Spleen (tissue), 11 donors: ENCODE data around the gene THOC6. TPM values are rescaled to one million over a fixed set of nuclear protein-coding genes. Genes with fewer than 3 reads are reported as not detected.
"Not testable (repeated sequence)": the region's sequence is repeated elsewhere in the genome, so short reads cannot be mapped to it uniquely, and the experiment has no call there.

ENCODE experiments used
- DNase-seq: peaks from one replicate; pipeline ENCODE4 v3.0.0-alpha.2; 2020
- H3K27ac ChIP-seq, 8 donors: fragments of 200-600 bp; sonication (generic) in 7 of 8; 1 replicate in 4 of 8; 2 replicates in 4 of 8; pipeline versions ENCODE4 v1.5.0 to v1.8.0; 2016 to 2021; ENCODE audit warnings: inconsistent platforms in 4 of 8, mild to moderate bottlenecking in 4 of 8, moderate library complexity in 1 of 8
- H3K27me3 ChIP-seq, 7 donors: fragments of 200-600 bp; sonication (generic) in 6 of 7; replicated peaks in 1 of 7; 1 replicate in 4 of 7; 2 replicates in 3 of 7; pipeline versions ENCODE4 v1.5.0 to v1.8.0; 2016 to 2021; ENCODE audit warnings: inconsistent platforms in 3 of 7, mild to moderate bottlenecking in 1 of 7
- H3K36me3 ChIP-seq, 6 donors: fragments of 200-600 bp; sonication (generic) in 5 of 6; 1 replicate in 4 of 6; 2 replicates in 2 of 6; pipeline versions ENCODE4 v1.5.0 to v1.8.0; 2016 to 2021; ENCODE audit warnings: inconsistent platforms in 2 of 6
- H3K4me1 ChIP-seq, 6 donors: fragments of 200-600 bp; sonication (generic) in 5 of 6; 1 replicate in 3 of 6; 2 replicates in 3 of 6; pipeline versions ENCODE4 v1.5.0 to v1.8.0; 2016 to 2021; ENCODE audit warnings: inconsistent platforms in 3 of 6
- H3K4me3 ChIP-seq, 8 donors: fragments of 200-600 bp; sonication (generic) in 7 of 8; 1 replicate in 4 of 8; 2 replicates in 4 of 8; pipeline versions ENCODE4 v1.5.0 to v1.8.0; 2016 to 2021; ENCODE audit warnings: inconsistent platforms in 4 of 8, mild to moderate bottlenecking in 4 of 8, moderate library complexity in 2 of 8
- H3K9me3 ChIP-seq, 8 donors: fragments of 200-600 bp; sonication (generic) in 7 of 8; 1 replicate in 4 of 8; 2 replicates in 4 of 8; pipeline versions ENCODE4 v1.5.0 to v1.8.0; 2016 to 2021; ENCODE audit warnings: inconsistent platforms in 4 of 8
- POLR2A ChIP-seq, 3 donors: fragments of 450-650 bp; IDR thresholded peaks; one replicate each; pipeline ENCODE4 v1.5.1; 2017; ENCODE audit warnings: antibody characterized with exemption in 3 of 3, mild to moderate bottlenecking in 1 of 3
- POLR2AphosphoS5 ChIP-seq, 3 donors: sonication (generic); formaldehyde crosslinking; IDR thresholded peaks; one replicate each; pipeline ENCODE4 v1.5.1; 2017; ENCODE audit warnings: antibody characterized with exemption in 3 of 3
- WGBS, 5 donors: extraction: QIAGEN DNeasy Blood & Tissue Kit in 3 of 5; methylation state at CpG; one replicate each; pipeline versions ENCODE4 v1.1.5 to v1.1.7; 2013 to 2018; 5-methylcytosine and 5-hydroxymethylcytosine counted together
- intact Hi-C: fragments of 100-400 bp; cut with DNase I; formaldehyde crosslinking; loops from one replicate; pipeline ENCODE4 v1.15.0; 2023; ENCODE audit warnings: low total_unique reads
- polyA plus RNA-seq, 3 donors: library from polyadenylated mRNA; stranded (reverse); fragments of 200-250 nt; gene quantifications; one replicate each; pipeline ENCODE4 v1.2.1, GENCODE V29; 2013
- total RNA-seq, 7 donors: library from RNA; depleted of rRNA in 3 of 7; stranded (reverse); fragments of >200 nt in 3 of 7; fragmentation: NEBNext Ultra II Directional in 4 of 7; extraction: Animal tissue kit (Norgen Biotek cat#: 25700) in 4 of 7; gene quantifications; one replicate each; pipeline versions ENCODE4 v1.1.0 to v1.2.1, GENCODE V29; 2016 to 2021
- TF ChIP-seq, protein P1 (sequence below), 11 experiments: fragments of 200-600 bp in 7 of 11; fragments of 450-650 bp in 4 of 11; sonication (generic) in 4 of 11; IDR thresholded peaks in 8 of 11; conservative IDR thresholded peaks in 3 of 11; 1 replicate in 7 of 11; 2 replicates in 4 of 11; pipeline versions ENCODE4 v1.4.0 to v1.8.0; 2016 to 2021; ENCODE audit warnings: antibody characterized with exemption in 11 of 11, inconsistent platforms in 4 of 11, mild to moderate bottlenecking in 1 of 11
- donor health status: healthy with polysubstance abuse.
- donor health status: DM: no; HTN: no; CAD: no; lungs with moderate emphysema.
- donor health status: DM: no; HTN: no; CAD: no.
- donor health status: Bipolar disorder and iron deficiency.
- donor health status: healthy.
- donor health status: DM: no; HTN: no; CAD: no.
- donor health status: DM: yes; HTN: yes; CAD: no.

The THOC6 gene
- total and polyA plus RNA-seq, 10 donors, result 19.3 to 57.2 (median 28.2) TPM

DNA sequence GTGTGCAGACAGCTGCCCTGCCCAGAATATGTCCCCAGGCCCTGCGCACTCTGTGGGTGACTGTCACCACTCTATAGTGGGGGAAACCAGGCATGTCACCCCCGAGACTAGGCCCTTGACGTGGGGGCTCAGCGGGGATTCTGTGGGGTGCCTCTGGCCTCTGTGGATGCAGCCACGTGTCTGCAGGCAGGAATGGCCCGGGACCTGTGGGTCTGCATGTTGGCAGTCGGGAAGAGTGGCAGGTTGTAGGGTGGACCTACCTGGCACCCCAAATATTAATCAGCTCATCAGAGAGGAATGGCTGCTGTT lies 42.6 kb downstream of the THOC6 start:
- intact Hi-C loops, result no loop called here
- no peaks in the 10 kb centered on the region for H3K9me3 ChIP-seq
- H3K27ac ChIP-seq, result peak overlapping the region; percentile 79 to 87 (median 84)
- peak overlapping the region; percentile 41 to 79 (median 58) for H3K4me3 ChIP-seq
- TF ChIP-seq POLR2A (IDR thresholded peaks at IDR 0.05), result no peak
- TF ChIP-seq, protein P1, sequence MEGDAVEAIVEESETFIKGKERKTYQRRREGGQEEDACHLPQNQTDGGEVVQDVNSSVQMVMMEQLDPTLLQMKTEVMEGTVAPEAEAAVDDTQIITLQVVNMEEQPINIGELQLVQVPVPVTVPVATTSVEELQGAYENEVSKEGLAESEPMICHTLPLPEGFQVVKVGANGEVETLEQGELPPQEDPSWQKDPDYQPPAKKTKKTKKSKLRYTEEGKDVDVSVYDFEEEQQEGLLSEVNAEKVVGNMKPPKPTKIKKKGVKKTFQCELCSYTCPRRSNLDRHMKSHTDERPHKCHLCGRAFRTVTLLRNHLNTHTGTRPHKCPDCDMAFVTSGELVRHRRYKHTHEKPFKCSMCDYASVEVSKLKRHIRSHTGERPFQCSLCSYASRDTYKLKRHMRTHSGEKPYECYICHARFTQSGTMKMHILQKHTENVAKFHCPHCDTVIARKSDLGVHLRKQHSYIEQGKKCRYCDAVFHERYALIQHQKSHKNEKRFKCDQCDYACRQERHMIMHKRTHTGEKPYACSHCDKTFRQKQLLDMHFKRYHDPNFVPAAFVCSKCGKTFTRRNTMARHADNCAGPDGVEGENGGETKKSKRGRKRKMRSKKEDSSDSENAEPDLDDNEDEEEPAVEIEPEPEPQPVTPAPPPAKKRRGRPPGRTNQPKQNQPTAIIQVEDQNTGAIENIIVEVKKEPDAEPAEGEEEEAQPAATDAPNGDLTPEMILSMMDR (IDR thresholded peaks at IDR 0.05 in 8 of 11, conservative IDR thresholded peaks at IDR 0.05 in 3 of 11), result no peak
- peaks cover 6 to 87% (median 40%) of the 10 kb centered on the region in 6 donors for H3K4me1 ChIP-seq
- peak; percentile 69 for DNase-seq
- WGBS, 5 donors, result 28 to 73% (median 68%) methylated on average over 6 to 7 of the region's 7 CpGs
- peaks cover 0 to 30% (median 2%) of the 10 kb centered on the region in 6 donors for H3K36me3 ChIP-seq
- no peaks in the 10 kb centered on the region for H3K27me3 ChIP-seq

DNA sequence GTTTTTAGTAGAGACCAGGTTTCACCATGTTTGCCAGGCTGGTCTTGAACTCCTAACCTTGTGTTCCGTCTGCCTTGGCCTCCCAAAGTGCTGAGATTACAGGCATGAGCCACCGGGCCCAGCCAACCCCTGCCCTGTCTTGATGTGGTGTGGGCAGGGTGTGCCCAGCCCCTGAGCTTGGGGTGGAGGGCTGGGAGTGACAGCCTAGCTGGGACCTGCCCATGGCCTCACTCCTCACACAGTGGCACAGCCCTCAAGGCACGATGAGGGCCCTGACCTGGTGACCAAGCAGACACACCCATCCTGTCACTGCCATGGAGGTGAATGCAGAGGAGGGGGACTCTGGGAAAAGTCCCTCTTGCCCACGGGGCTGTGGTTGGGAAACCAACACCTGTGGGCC lies 44.7 kb downstream of the THOC6 start:
- H3K9me3 ChIP-seq, result no peaks in the 10 kb centered on the region
- H3K4me3 ChIP-seq, result peak overlapping the region in 6 of 8 donors; percentile 41 to 79 (median 58)
- no peaks in the 10 kb centered on the region for H3K27me3 ChIP-seq
- H3K27ac ChIP-seq, result peak overlapping the region; percentile 14 to 87 (median 75)
- DNase-seq, result peak; percentile 78
- H3K4me1 ChIP-seq, result peaks cover 6 to 85% (median 37%) of the 10 kb centered on the region in 6 donors
- intact Hi-C loops, result no loop called here
- 57 to 70% (median 59%) methylated on average over 4 of the region's 4 CpGs for WGBS, 5 donors
- TF ChIP-seq, protein P1 (IDR thresholded peaks at IDR 0.05 in 8 of 11, conservative IDR thresholded peaks at IDR 0.05 in 3 of 11), result no peak
- TF ChIP-seq POLR2AphosphoS5 (IDR thresholded peaks at IDR 0.05), result peak; percentile 18 to 65 (median 60)
- H3K36me3 ChIP-seq, result peaks cover 0 to 30% (median 2%) of the 10 kb centered on the region in 6 donors

DNA sequence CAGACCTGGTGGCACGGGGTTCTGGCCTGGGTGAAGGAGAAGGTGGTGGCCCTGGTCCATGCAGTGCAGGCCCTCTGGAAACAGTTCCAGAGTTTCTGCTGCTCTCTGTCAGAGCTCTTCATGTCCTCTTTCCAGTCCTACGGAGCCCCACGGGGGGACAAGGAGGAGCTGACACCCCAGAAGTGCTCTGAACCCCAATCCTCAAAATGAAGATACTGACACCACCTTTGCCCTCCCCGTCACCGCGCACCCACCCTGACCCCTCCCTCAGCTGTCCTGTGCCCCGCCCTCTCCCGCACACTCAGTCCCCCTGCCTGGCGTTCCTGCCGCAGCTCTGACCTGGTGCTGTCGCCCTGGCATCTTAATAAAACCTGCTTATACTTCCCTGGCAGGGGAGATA lies 45.3 kb downstream of the THOC6 start:
- intact Hi-C loops, H3K4me3 ChIP-seq, H3K9me3 ChIP-seq, H3K27me3 ChIP-seq: not testable (repeated sequence)
- DNase-seq, result peak; percentile 60
- peaks cover 8 to 85% (median 41%) of the 10 kb centered on the region in 6 donors for H3K4me1 ChIP-seq
- 84 to 93% (median 90%) methylated on average over 8 to 10 of the region's 11 CpGs for WGBS, 5 donors
- H3K36me3 ChIP-seq, result peaks cover 0 to 30% (median 2%) of the 10 kb centered on the region in 6 donors
- peak overlapping the region in 3 of 8 donors; percentile 6 to 93 (median 37) for H3K27ac ChIP-seq

DNA sequence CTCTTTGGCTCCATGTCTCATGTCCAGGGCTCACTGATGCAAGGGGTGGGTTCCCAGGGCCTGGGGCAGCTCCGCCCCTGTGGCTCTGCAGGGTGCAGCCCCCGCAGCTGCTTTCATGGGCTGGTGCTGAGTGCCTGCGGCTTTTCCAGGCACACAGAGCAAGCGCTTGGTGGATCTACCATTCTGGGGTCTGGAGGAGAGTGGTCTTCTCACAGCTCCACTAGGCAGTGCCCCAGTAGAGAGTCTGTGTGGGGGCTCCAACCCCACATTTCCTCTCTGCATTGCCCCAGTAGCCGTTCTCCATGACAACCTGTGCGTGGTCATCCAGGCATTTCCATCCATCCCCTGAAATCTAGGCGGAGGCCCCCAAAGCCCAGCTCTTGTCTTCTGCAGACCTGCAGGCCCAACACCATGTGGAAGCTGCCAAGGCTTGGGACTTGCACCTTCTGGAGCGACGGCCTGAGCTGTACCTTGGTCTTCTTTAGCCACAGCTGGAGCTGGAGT lies 46.8 kb downstream of the THOC6 start:
- TF ChIP-seq POLR2AphosphoS5 (IDR thresholded peaks at IDR 0.05), result peak in 1 of 3 donors; percentile 5
- TF ChIP-seq, protein P1 (IDR thresholded peaks at IDR 0.05 in 8 of 11, conservative IDR thresholded peaks at IDR 0.05 in 3 of 11), result no peak

More for the DNA sequence above, 46.8 kb downstream of the THOC6 start:
- DNase-seq, result peak; percentile 60
- intact Hi-C loops, result no loop called here
- Histone ChIP-seq H3K27ac (peak overlapping the region in 3 of 8 donors; percentile 85 to 93 (median 91)), H3K27me3 (no peaks in the 10 kb centered on the region), H3K9me3 (no peaks in the 10 kb centered on the region), H3K4me3 (no peak overlapping the region), H3K36me3 (peaks cover 0 to 30% (median 2%) of the 10 kb centered on the region in 6 donors), H3K4me1 (peaks cover 10 to 85% (median 48%) of the 10 kb centered on the region in 6 donors)
- 80 to 94% (median 88%) methylated on average over 4 to 9 of the region's 9 CpGs for WGBS, 5 donors
